Esophagus muscularis mucosa (tissue), 4 donors: Measurements from ENCODE around the gene GPBP1. TPM values are rescaled to one million over a fixed set of nuclear protein-coding genes. Genes with fewer than 3 reads are reported as not detected.
"Not testable (repeated sequence)": the region's sequence is repeated elsewhere in the genome, so short reads cannot be mapped to it uniquely, and the experiment has no call there.

ENCODE experiments used
- DNase-seq: peaks from one replicate; pipeline ENCODE4 v3.0.0-alpha.2; 2017; ENCODE audit errors: extremely low spot score
- H3K27ac ChIP-seq, 4 donors: fragments of 200-600 bp; sonication (generic); replicated peaks in 1 of 4; 1 replicate in 3 of 4; 2 replicates in 1 of 4; pipeline ENCODE4 v1.5.1; 2016 to 2019; ENCODE audit warnings: mild to moderate bottlenecking in 1 of 4
- H3K27me3 ChIP-seq, 4 donors: fragments of 200-600 bp; sonication (generic); one replicate each; pipeline versions ENCODE4 v1.5.1 to v1.6.0; 2016 to 2019
- H3K36me3 ChIP-seq, 4 donors: fragments of 200-600 bp; sonication (generic); one replicate each; pipeline ENCODE4 v1.5.1; 2016 to 2019
- H3K4me1 ChIP-seq, 4 donors: fragments of 200-600 bp; sonication (generic); one replicate each; pipeline ENCODE4 v1.5.1; 2016 to 2019
- H3K4me3 ChIP-seq, 4 donors: fragments of 200-600 bp; sonication (generic); 1 replicate in 2 of 4; 2 replicates in 2 of 4; pipeline ENCODE4 v1.5.1; 2016 to 2019; ENCODE audit warnings: mild to moderate bottlenecking in 4 of 4, moderate library complexity in 1 of 4
- H3K9me3 ChIP-seq, 4 donors: fragments of 200-600 bp; sonication (generic); 1 replicate in 3 of 4; 2 replicates in 1 of 4; pipeline ENCODE4 v1.5.1; 2016 to 2019
- EP300 ChIP-seq: sonication (generic); formaldehyde crosslinking; IDR thresholded peaks from one replicate; pipeline ENCODE4 v1.6.1; 2017; ENCODE audit warnings: antibody characterized with exemption
- POLR2A ChIP-seq: fragments of 450-650 bp; IDR thresholded peaks from one replicate; pipeline ENCODE4 v1.6.1; 2017; ENCODE audit warnings: antibody characterized with exemption, moderate library complexity, mild to moderate bottlenecking, low read depth
- POLR2AphosphoS5 ChIP-seq, 2 donors: sonication (generic); formaldehyde crosslinking; IDR thresholded peaks; one replicate each; pipeline ENCODE4 v1.6.1; 2017; ENCODE audit warnings: antibody characterized with exemption in 2 of 2
- WGBS: methylation state at CpG from one replicate; pipeline ENCODE4 v1.1.5; 2018; 5-methylcytosine and 5-hydroxymethylcytosine counted together
- intact Hi-C: fragments of 100-400 bp; cut with DNase I; formaldehyde crosslinking; loops from one replicate; pipeline ENCODE4 v1.15.1; 2023
- total RNA-seq, 4 donors: library from RNA; depleted of rRNA; stranded (reverse); fragments of >200 nt; gene quantifications; one replicate each; pipeline versions ENCODE4 v1.1.0 to v1.2.1, GENCODE V29; 2016
- TF ChIP-seq, protein P1 (sequence below), 3 experiments: fragments of 200-600 bp in 2 of 3; fragments of 450-650 bp in 1 of 3; sonication (generic) in 2 of 3; IDR thresholded peaks; one replicate each; pipeline ENCODE4 v1.5.1; 2017 to 2019; ENCODE audit warnings: antibody characterized with exemption in 3 of 3, mild to moderate bottlenecking in 2 of 3, moderate library complexity in 1 of 3

GPBP1 gene
- total RNA-seq, 4 donors from 2014 or later: 41.8 to 54.0 (median 48.6) TPM

DNA sequence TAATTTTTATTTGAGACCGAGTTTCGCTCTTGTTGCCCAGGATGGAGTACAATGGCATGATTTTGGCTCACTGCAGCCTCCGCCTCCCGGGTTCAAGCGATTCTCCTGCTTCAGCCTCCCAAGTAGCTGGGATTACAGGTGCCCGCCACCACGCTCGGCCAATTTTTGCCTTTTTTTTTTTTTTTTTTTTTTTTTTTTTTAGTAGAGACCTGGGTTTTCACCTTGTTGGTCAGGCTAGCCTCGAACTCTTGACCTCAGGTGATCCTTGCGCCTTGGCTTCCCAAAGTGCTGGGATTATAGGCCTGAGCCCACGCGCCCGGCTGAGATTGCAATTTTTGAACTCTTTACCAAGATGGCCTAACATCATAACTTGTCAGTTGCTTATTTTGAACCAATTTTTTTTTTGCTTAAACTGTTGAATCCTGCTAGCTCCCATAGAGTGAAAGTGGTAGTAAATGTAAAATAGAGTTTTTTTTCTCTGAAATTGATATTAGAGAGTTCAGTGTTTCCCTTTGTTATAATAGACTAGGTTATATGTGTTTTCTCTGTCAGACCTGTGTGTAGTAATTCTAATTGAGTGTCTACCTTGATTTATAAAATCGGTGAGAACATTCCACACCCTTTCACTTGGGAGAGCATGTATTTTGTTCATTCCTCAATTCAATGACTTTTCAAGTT, 3.8 kb downstream of the GPBP1 start:
- TF ChIP-seq, protein P1, sequence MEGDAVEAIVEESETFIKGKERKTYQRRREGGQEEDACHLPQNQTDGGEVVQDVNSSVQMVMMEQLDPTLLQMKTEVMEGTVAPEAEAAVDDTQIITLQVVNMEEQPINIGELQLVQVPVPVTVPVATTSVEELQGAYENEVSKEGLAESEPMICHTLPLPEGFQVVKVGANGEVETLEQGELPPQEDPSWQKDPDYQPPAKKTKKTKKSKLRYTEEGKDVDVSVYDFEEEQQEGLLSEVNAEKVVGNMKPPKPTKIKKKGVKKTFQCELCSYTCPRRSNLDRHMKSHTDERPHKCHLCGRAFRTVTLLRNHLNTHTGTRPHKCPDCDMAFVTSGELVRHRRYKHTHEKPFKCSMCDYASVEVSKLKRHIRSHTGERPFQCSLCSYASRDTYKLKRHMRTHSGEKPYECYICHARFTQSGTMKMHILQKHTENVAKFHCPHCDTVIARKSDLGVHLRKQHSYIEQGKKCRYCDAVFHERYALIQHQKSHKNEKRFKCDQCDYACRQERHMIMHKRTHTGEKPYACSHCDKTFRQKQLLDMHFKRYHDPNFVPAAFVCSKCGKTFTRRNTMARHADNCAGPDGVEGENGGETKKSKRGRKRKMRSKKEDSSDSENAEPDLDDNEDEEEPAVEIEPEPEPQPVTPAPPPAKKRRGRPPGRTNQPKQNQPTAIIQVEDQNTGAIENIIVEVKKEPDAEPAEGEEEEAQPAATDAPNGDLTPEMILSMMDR (IDR thresholded peaks at IDR 0.05): no peak
- no peak for TF ChIP-seq POLR2AphosphoS5 (IDR thresholded peaks at IDR 0.05)
- TF ChIP-seq EP300: no peak
- Histone ChIP-seq H3K27me3 (no peaks in the 10 kb centered on the region), H3K27ac (peak overlapping the region; percentile 10 to 100 (median 98)), H3K4me3 (peak overlapping the region; percentile 82 to 99 (median 92)), H3K4me1 (peaks cover 48 to 70% (median 69%) of the 10 kb centered on the region in 4 donors), H3K9me3 (no peaks in the 10 kb centered on the region), H3K36me3 (no peaks in the 10 kb centered on the region)
- DNase-seq: no peak
- 91% methylated on average over 14 of the region's 14 CpGs for WGBS
- intact Hi-C loops: loop anchor here (5.0 kb wide), 1 partner anchor 40 kb away; no protein-coding TSS in a partner anchor

DNA sequence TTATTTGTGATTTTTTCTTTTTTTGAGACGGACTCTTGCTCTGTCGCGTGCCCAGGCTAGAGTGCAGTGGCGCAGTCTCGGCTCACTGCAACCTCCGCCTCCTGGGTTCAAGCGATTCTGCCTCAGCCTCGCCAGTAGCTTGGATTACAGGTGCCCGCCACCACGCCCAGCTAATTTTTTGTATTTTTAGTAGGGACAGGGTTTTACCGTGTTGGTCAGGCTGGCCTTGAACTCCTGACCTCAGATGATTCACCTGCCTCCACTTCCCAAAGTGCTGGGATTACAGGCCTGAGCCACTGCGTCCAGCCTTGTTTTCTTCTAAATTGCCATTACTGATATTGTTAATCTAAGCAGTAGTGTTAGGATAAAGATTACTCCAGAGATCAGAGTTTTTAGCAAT, 4.4 kb downstream of the GPBP1 start:
- not testable (repeated sequence) for H3K36me3 ChIP-seq, H3K27me3 ChIP-seq, H3K9me3 ChIP-seq, DNase-seq
- peak overlapping the region; percentile 10 to 100 (median 38) for H3K27ac ChIP-seq
- H3K4me1 ChIP-seq: peaks cover 48 to 74% (median 74%) of the 10 kb centered on the region in 4 donors
- peak overlapping the region; percentile 82 to 99 (median 92) for H3K4me3 ChIP-seq
- intact Hi-C loops: loop anchor here (5.0 kb wide), 1 partner anchor 39 kb away; no protein-coding TSS in a partner anchor
- WGBS: 77% methylated on average over 12 of the region's 12 CpGs

- intact Hi-C loops: loop anchor here (5.0 kb wide), 1 partner anchor 38 kb away; no protein-coding TSS in a partner anchor
These were observed 5.7 kb downstream of the GPBP1 start for GRCh38 chr5:57179262-57180200.

DNA sequence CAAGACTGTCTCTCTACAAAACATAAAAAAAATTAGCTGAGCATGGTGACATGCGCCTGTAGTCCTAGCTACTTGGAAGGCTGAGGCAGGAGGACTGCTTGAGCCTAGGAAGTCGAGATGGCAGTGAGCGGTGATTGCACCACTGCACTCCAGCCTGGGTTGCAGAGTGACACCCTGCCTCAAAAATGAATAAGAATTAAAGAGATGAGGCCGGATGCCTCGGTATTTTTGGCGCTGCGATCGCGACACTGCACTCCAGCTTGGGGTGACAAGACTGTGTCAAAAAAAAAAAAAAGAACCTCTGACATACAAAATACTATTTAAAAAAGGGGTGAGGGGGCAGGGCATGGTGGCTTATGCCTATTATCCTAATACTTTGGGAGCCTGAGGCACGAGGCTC, 7.3 kb downstream of the GPBP1 start:
- TF ChIP-seq POLR2A (no peak), EP300 (no peak), POLR2AphosphoS5 (IDR thresholded peaks at IDR 0.05) (no peak)
- TF ChIP-seq, protein P1 (IDR thresholded peaks at IDR 0.05): no peak
- Histone ChIP-seq H3K27me3 (no peaks in the 10 kb centered on the region), H3K9me3 (no peaks in the 10 kb centered on the region), H3K27ac (no peak overlapping the region), H3K36me3 (peaks cover 4 to 11% (median 7%) of the 10 kb centered on the region in 4 donors), H3K4me1 (peaks cover 57 to 91% (median 88%) of the 10 kb centered on the region in 4 donors), H3K4me3 (peak overlapping the region in 1 of 4 donors; percentile 82)
- no peak for DNase-seq
- 79% methylated on average over 10 of the region's 10 CpGs for WGBS
- intact Hi-C loops: no loop called here

More at GRCh38 chr5:57179262-57180200, 5.7 kb downstream of the GPBP1 start:
- Histone ChIP-seq H3K36me3 (peaks cover 4 to 10% (median 7%) of the 10 kb centered on the region in 4 donors), H3K27me3 (no peaks in the 10 kb centered on the region), H3K27ac (peak overlapping the region; percentile 10 to 100 (median 41)), H3K4me3 (peak overlapping the region; percentile 82 to 99 (median 92)), H3K9me3 (no peaks in the 10 kb centered on the region), H3K4me1 (peaks cover 48 to 86% (median 84%) of the 10 kb centered on the region in 4 donors)
- DNase-seq: no peak
- 39% methylated on average over 12 of the region's 12 CpGs for WGBS
- TF ChIP-seq, protein P1 (IDR thresholded peaks at IDR 0.05): no peak
- TF ChIP-seq POLR2A: no peak
- TF ChIP-seq POLR2AphosphoS5 (IDR thresholded peaks at IDR 0.05): no peak
- TF ChIP-seq EP300: no peak

- no peak overlapping the region for H3K4me3 ChIP-seq
- intact Hi-C loops: no loop called here
- peaks cover 67 to 99% (median 96%) of the 10 kb centered on the region in 4 donors for H3K4me1 ChIP-seq
- peaks cover 4 to 11% (median 7%) of the 10 kb centered on the region in 4 donors for H3K36me3 ChIP-seq
- H3K9me3 ChIP-seq: no peaks in the 10 kb centered on the region
- no peak for DNase-seq
- TF ChIP-seq EP300 (no peak), POLR2AphosphoS5 (IDR thresholded peaks at IDR 0.05) (no peak), POLR2A (no peak)
- TF ChIP-seq, protein P1 (IDR thresholded peaks at IDR 0.05): no peak
- H3K27me3 ChIP-seq: no peaks in the 10 kb centered on the region
- no peak overlapping the region for H3K27ac ChIP-seq
- 100% methylated on average over 2 of the region's 2 CpGs for WGBS
These were observed 10.5 kb downstream of the GPBP1 start for GRCh38 chr5:57184322-57184721.
